OCI-LY3 (cell line): ENCODE results near the gene BMP8B.

ENCODE experiments used
- H2AFZ ChIP-seq: fragments of 200-600, 300-600 bp; shearing (Covaris generic); 2 replicates; pipeline ENCODE4 v1.6.0; 2014; ENCODE audit warnings: antibody characterized with exemption, low read depth, low read length
- H3K27ac ChIP-seq: fragments of 200-600, 300-600 bp; sonication (generic); 2 replicates; pipeline ENCODE4 v1.5.1; 2014; ENCODE audit warnings: mild to moderate bottlenecking, low read length, moderate library complexity, mixed read lengths
- H3K27me3 ChIP-seq: fragments of 200-600, 300-600 bp; sonication (generic); 2 replicates; pipeline ENCODE4 v1.6.1; 2014; ENCODE audit warnings: low read depth, low read length, mixed read lengths
- H3K36me3 ChIP-seq: fragments of 200-600, 300-600 bp; sonication (generic); replicated peaks from 2 replicates; pipeline ENCODE3; 2014; ENCODE audit warnings: low read depth, low read length, mixed read lengths
- H3K4me1 ChIP-seq: fragments of 300-600, 200-600 bp; sonication (generic); 2 replicates; pipeline ENCODE4 v1.6.1; 2014; ENCODE audit warnings: low read length, mixed read lengths
- H3K4me2 ChIP-seq: fragments of 200-600, 300-600 bp; sonication (generic); 2 replicates; pipeline ENCODE4 v1.6.1; 2014; ENCODE audit warnings: low read length, mixed read lengths
- H3K4me3 ChIP-seq: fragments of 300-600, 200-600 bp; sonication (generic); 2 replicates; pipeline ENCODE4 v1.5.1; 2014; ENCODE audit warnings: antibody characterized with exemption, mild to moderate bottlenecking, low read length, moderate library complexity
- H3K79me2 ChIP-seq: fragments of 300-600, 200-600 bp; shearing (Covaris generic); 2 replicates; pipeline ENCODE4 v1.6.1; 2014; ENCODE audit warnings: mild to moderate bottlenecking, low read length, mixed read lengths
- H3K9ac ChIP-seq: fragments of 300-600, 200-600 bp; shearing (Covaris generic); 2 replicates; pipeline ENCODE4 v1.6.0; 2014; ENCODE audit warnings: mild to moderate bottlenecking, low read length, moderate library complexity
- H3K9me3 ChIP-seq: fragments of 200-600, 300-600 bp; shearing (Covaris generic); 2 replicates; pipeline ENCODE4 v1.6.1; 2014; ENCODE audit warnings: low read length, mixed read lengths; ENCODE audit not compliant: insufficient read depth
- H4K20me1 ChIP-seq: fragments of 200-600, 300-600 bp; sonication (generic); 2 replicates; pipeline ENCODE4 v1.6.1; 2016; ENCODE audit warnings: low read length, mixed read lengths; ENCODE audit not compliant: insufficient read depth
- CTCF ChIP-seq: fragments of 200-600, 300-600 bp; sonication (generic); IDR thresholded peaks from 2 replicates; pipeline ENCODE4 v1.5.1; 2014; ENCODE audit warnings: antibody characterized with exemption, low read length, low read depth
- EZH2phosphoT487 ChIP-seq: fragments of 200-600 bp; shearing (Covaris generic); IDR thresholded peaks from 2 replicates; pipeline ENCODE4 v1.6.1; 2018; ENCODE audit warnings: antibody characterized with exemption, mixed run types, low read depth

BMP8B gene

GRCh38 chr1:39729030-39729429, 59.6 kb downstream of the BMP8B start:
- no peak overlapping the region for H3K27ac ChIP-seq
- no peak overlapping the region for H3K4me3 ChIP-seq
- H3K79me2 ChIP-seq, result no peaks in the 10 kb centered on the region
- H2AFZ ChIP-seq, result no peak overlapping the region
- no peaks in the 10 kb centered on the region for H4K20me1 ChIP-seq
- H3K9ac ChIP-seq, result no peak overlapping the region
- H3K27me3 ChIP-seq, result peaks cover 12% of the 10 kb centered on the region
- TF ChIP-seq CTCF (no peak), EZH2phosphoT487 (no peak)
- H3K4me2 ChIP-seq, result no peak overlapping the region
- no peaks in the 10 kb centered on the region for H3K9me3 ChIP-seq
- H3K4me1 ChIP-seq, result peaks cover 10% of the 10 kb centered on the region
- no peaks in the 10 kb centered on the region for H3K36me3 ChIP-seq

GRCh38 chr1:39727932-39728317, 60.7 kb downstream of the BMP8B start:
- H3K9me3 ChIP-seq, result no peaks in the 10 kb centered on the region
- no peak overlapping the region for H3K4me3 ChIP-seq
- H3K4me1 ChIP-seq, result peaks cover 10% of the 10 kb centered on the region
- no peaks in the 10 kb centered on the region for H4K20me1 ChIP-seq
- H3K4me2 ChIP-seq, result no peak overlapping the region
- TF ChIP-seq CTCF (no peak), EZH2phosphoT487 (no peak)
- H3K9ac ChIP-seq, result no peak overlapping the region
- H3K27me3 ChIP-seq, result peaks cover 7% of the 10 kb centered on the region
- no peaks in the 10 kb centered on the region for H3K36me3 ChIP-seq
- H3K27ac ChIP-seq, result no peak overlapping the region
- no peak overlapping the region for H2AFZ ChIP-seq
- H3K79me2 ChIP-seq, result no peaks in the 10 kb centered on the region

GRCh38 chr1:39727221-39727931, 61.3 kb downstream of the BMP8B start:
- no peaks in the 10 kb centered on the region for H3K79me2 ChIP-seq
- H3K4me2 ChIP-seq, result peak overlapping the region; percentile 28; the same call in 1 of the 2 replicates
- no peak overlapping the region for H3K27ac ChIP-seq
- H3K36me3 ChIP-seq, result no peaks in the 10 kb centered on the region
- H3K27me3 ChIP-seq, result peaks cover 5% of the 10 kb centered on the region; the same call in 1 of the 2 replicates
- H3K9ac ChIP-seq, result no peak overlapping the region
- H4K20me1 ChIP-seq, result no peaks in the 10 kb centered on the region
- H3K4me1 ChIP-seq, result peaks cover 10% of the 10 kb centered on the region
- no peak overlapping the region for H2AFZ ChIP-seq
- no peak overlapping the region for H3K4me3 ChIP-seq
- H3K9me3 ChIP-seq, result no peaks in the 10 kb centered on the region
- TF ChIP-seq CTCF, result no peak
- TF ChIP-seq EZH2phosphoT487, result no peak

- TF ChIP-seq CTCF, result no peak
- TF ChIP-seq EZH2phosphoT487, result no peak
- no peak overlapping the region for H3K27ac ChIP-seq
- no peak overlapping the region for H3K4me3 ChIP-seq
- H3K9me3 ChIP-seq, result no peaks in the 10 kb centered on the region
- H2AFZ ChIP-seq, result no peak overlapping the region
- H3K27me3 ChIP-seq, result peaks cover 5% of the 10 kb centered on the region; the same call in 1 of the 2 replicates
- no peaks in the 10 kb centered on the region for H3K79me2 ChIP-seq
- H4K20me1 ChIP-seq, result no peaks in the 10 kb centered on the region
- H3K36me3 ChIP-seq, result no peaks in the 10 kb centered on the region
- no peak overlapping the region for H3K9ac ChIP-seq
- H3K4me1 ChIP-seq, result peaks cover 10% of the 10 kb centered on the region
- no peak overlapping the region for H3K4me2 ChIP-seq
Measured at GRCh38 chr1:39726600-39726999, 62.1 kb downstream of the BMP8B start.
